A549 treated with dexamethasone at 1 μM for 4 hours (cell line): ENCODE measurements around the gene MAPK11. TPM values are rescaled to one million over a fixed set of nuclear protein-coding genes. Genes with fewer than 3 reads are reported as not detected.

Source experiments
- total RNA-seq: library from RNA; stranded (reverse); fragments of 200-300 nt; extraction: Qiagen RNA extraction; gene quantifications from 5 replicates; pipeline ENCODE4 v1.2.3, GENCODE V29; 2022

Gene MAPK11
- total RNA-seq: 5.0 to 7.8 TPM (median 6.3 TPM) in 5 replicates

DNA sequence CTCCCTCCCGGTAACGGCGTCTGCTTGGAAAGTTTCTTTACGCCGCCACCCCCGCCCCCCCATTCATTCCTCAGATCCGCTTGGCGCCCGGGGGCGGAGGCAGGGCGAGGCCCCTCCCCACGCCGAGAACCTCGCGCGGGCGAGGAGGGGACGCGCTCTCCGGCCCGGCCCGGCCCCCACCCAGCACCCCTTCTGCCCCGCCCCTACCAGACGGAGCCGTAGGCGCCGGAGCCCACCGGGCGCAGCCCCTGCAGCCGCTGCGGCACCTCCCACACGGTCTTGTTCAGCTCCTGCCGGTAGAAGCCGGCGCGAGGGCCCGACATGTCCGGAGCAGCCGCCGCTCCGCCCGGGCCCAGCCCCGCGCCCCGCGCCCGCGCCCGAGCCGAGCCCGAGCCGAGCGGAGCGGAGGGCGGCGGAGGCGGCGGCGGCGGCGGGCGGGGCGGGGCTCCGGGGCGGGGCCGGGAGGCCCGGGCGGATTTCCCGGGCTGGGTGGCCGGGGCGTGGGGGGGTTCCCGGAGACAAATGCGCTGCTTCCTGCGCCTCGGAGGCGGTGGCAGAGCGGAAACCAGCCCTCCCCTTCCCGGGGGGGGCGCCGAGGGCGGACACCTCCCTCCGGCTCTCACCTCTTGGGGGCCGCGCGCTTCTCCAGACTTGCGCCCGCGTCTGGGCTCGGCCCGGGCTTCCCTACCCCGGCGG lies at the start of gene MAPK11:
Gene MAPK11, minus strand, starts transcription at position 411 of the 696 bp plus-strand sequence. Its CDS starts 88 bp downstream, at position 323.

DNA sequence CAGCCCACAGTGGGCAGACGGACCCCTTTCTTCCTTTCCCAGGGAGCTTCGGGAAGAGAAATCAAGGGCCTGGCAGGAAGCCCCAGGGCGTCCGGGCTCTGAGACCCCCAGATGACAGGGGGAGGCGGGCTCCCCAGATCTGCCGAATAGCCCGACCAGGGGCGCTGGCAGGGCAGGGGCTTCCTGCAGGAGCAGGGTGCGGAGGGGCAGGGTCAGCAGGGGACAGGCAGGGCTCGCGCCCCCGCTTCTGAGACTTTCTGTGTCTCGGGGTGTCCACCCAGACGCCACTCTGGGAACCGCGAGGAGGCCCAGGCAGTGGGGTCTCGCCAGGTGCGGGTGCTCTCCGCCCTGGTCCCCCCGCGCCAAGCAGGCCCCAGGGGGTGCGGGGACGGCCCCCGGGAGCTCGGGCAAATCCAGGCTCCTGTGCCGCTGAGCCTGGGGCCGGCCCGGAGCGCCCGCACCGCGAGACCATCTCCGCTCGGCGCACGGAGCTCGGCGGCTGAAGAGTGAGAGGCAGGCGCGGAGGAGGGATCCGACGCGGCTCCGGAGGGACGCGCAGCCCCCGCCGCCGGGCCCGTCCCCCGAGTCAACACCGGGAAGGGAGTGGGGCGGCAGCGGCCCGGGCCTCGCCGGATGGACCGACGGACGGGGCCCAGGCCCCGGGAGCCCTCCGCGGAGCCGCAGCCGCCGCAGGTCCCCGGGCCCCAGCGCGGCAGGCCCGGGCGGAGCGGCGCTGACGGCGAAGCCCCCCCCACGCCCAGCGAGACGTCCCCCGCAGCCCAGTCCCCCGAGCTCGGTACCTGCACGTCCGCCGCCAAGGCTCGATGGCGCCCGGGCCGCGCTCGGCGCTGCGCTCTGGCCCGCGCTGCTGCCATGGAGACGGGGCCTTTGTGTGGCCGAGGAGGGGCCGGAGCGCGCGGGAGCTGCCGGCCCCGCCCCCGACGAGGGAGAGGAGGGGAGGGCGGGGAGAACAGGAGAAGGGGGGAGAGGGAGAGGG lies 36.9 kb upstream of the MAPK11 start, which contains the start of gene PLXNB2:
Gene PLXNB2, minus strand, starts transcription at position 894 of the 997 bp plus-strand sequence. CDS start 17,062 bp downstream, outside the sequence.

DNA sequence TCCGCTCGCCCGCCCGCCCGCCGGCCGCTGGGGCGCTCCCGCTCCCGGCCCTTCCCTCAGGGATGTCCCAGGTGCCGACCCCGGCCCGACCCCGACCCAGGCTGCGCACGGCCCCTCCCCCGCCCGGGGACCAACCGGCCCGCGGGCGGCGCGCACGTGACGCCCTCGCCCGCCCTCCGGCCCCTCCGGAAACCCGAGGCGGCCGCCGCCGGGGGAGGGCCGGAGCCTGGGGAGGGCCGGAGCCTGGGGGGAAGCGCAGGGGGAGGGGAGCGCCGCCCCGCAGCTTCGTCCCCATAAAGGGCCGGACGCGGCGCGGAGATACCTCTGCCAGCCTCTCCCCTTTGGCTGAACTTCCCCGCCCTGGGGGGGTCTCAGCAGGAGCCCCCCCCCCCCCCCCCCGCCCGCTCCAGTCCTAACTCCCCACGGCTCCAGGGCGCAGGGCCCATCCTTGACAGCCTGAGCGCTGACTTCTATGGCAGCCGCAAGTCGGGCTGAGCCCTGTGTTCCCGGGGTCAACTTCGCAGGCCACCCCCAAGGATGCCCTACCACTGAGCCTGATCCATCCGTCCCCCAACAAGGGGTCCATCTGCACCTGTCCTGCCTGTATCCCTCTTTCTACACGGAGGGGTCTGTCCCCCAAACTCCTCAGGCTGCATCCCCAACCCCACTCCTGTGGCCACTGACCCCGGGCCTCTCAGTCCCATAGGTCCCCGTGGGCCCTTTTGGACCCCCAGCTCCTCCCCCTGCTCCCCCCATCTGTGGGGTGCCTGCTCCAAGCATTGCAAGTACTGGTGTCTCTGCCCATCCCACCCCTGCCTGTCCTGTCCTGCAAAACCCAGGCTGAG lies 8.3 kb downstream of the MAPK11 start, which contains the start of gene MAPK12:
Gene MAPK12, minus strand, starts transcription at position 69 of the 845 bp plus-strand sequence. CDS start 174 bp downstream, outside the sequence.

GRCh38 chr22:50250555-50251476 lies 19.4 kb downstream of the MAPK11 start, which contains the start of gene HDAC10:
HDAC10 (minus strand) TSS chr22:50251265; CDS start chr22:50251032, 233 bp downstream.

DNA sequence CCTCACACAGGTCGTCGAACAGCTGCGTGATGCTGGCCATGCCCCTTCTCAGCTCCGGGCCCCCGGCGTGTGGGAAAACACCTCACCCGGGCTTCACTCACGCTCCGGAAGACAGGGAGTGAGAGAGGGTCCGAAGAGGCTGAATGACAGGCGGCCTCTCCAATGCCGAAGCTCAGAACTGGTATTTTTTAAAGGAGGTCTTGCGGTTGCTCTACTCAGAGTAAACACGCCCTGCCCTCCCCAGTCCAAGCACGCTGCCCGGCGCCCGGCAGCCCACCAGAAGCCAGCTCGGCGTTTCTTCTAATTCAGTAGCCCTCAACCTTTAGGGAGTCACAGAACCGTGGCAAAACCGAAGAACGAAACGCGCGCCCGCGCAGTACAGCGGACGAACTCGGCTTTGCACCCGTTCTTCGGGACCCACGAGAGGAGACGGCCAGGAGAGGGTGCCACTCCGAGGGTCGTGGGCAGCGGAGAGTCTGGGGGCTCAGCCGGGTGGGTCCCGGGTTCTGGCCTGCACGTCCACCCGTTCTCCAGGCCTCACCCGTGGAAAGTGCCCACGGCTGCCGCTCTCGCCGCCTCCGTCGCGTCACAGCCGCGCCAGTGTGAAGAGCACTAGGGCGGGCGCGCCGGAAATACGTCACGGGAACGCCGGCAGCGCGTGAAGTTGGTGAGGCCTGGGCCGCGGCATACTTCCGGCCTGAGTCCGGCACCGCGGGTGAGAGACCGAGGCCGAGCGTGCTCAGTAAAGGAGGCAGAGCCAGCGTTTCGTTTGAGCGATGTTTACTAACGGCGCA lies 25.6 kb downstream of the MAPK11 start, which contains the start of gene TUBGCP6:
Gene TUBGCP6, minus strand, starts transcription at position 604 of the 794 bp plus-strand sequence. Its CDS starts 564 bp downstream, at position 40.

Other genes with a start within 250 kb of the MAPK11 start
- gene TTLL8, start 212.1 kb downstream of the MAPK11 start, total RNA-seq: not detected in 5 replicates
- 0.02 to 0.05 TPM (median 0.02 TPM) in 5 replicates for gene MLC1, start 185.0 kb downstream of the MAPK11 start, total RNA-seq
- 0.10 TPM in 1 of 5 replicates, not detected in the others for gene MOV10L1, start 180.4 kb downstream of the MAPK11 start, total RNA-seq
- gene PANX2, start 99.6 kb downstream of the MAPK11 start, total RNA-seq: 4.7 to 6.5 TPM (median 5.9 TPM) in 5 replicates
- 19.4 to 34.3 TPM (median 30.4 TPM) in 5 replicates for gene TRABD, start 84.5 kb downstream of the MAPK11 start, total RNA-seq
- gene SELENOO, start 69.4 kb downstream of the MAPK11 start, total RNA-seq: 11.4 to 19.2 TPM (median 17.8 TPM) in 5 replicates
- 5.1 to 11.6 TPM (median 9.8 TPM) in 5 replicates for gene TUBGCP6, start 25.4 kb downstream of the MAPK11 start, total RNA-seq
- gene HDAC10, start 19.1 kb downstream of the MAPK11 start, total RNA-seq: 5.0 to 12.0 TPM (median 9.8 TPM) in 5 replicates
- 16.4 to 26.6 TPM (median 22.3 TPM) in 5 replicates for gene MAPK12, start 8.7 kb downstream of the MAPK11 start, total RNA-seq
- 75.7 to 126 TPM (median 115 TPM) in 5 replicates for gene PLXNB2, start 37.3 kb upstream of the MAPK11 start, total RNA-seq
- 1.6 to 3.2 TPM (median 2.9 TPM) in 5 replicates for gene DENND6B, start 56.6 kb upstream of the MAPK11 start, total RNA-seq
- gene PPP6R2, start 72.9 kb upstream of the MAPK11 start, total RNA-seq: 7.6 to 14.5 TPM (median 12.0 TPM) in 5 replicates
- 14.3 to 27.8 TPM (median 25.7 TPM) in 5 replicates for gene SBF1, start 204.7 kb upstream of the MAPK11 start, total RNA-seq
- gene ADM2, start 211.2 kb upstream of the MAPK11 start, total RNA-seq: 0.38 to 0.62 TPM (median 0.60 TPM) in 5 replicates
- gene MIOX, start 216.5 kb upstream of the MAPK11 start, total RNA-seq: 0.07 TPM in 1 of 5 replicates, not detected in the others
- gene LMF2, start 237.3 kb upstream of the MAPK11 start, total RNA-seq: 27.3 to 47.9 TPM (median 46.9 TPM) in 5 replicates
- 32.2 to 35.3 TPM (median 32.7 TPM) in 5 replicates for gene NCAPH2, start 237.8 kb upstream of the MAPK11 start, total RNA-seq